ENCODE results near the gene MBL2. TPM values are rescaled to one million over a fixed set of nuclear protein-coding genes. Genes with fewer than 3 reads are reported as not detected.

The MBL2 gene
- polyA plus RNA-seq, 1 donor from 2014 or later: not detected

GRCh38 chr10:52776471-52776903, 3.9 kb upstream of the MBL2 start:
- H4K20me1 ChIP-seq (ENCODE audit: insufficient read depth): no peaks in the 10 kb centered on the region
- H3K4me2 ChIP-seq (ENCODE audit: low read length): no peak overlapping the region
- no peak overlapping the region for H3K27ac ChIP-seq (ENCODE audit: low read length)
- H3K4me3 ChIP-seq (ENCODE audit: low read length): no peak overlapping the region
- TF ChIP-seq POLR2AphosphoS5 (IDR thresholded peaks at IDR 0.05) (no peak), SMC3 (conservative IDR thresholded peaks at IDR 0.05; ENCODE audit: poor library complexity) (no peak), TAF1 (IDR thresholded peaks at IDR 0.05; ENCODE audit: low read depth) (no peak), REST (IDR thresholded peaks at IDR 0.05; ENCODE audit: borderline replicate concordance) (no peak), EZH2 (IDR thresholded peaks at IDR 0.05; ENCODE audit: borderline replicate concordance, insufficient read depth, low read length, poor library complexity, severe bottlenecking) (no peak), MXI1 (conservative IDR thresholded peaks at IDR 0.05; ENCODE audit: poor library complexity, severe bottlenecking) (no peak), EP300 (conservative IDR thresholded peaks at IDR 0.05; ENCODE audit: poor library complexity, severe bottlenecking) (no peak), CTCF (IDR thresholded peaks at IDR 0.05; ENCODE audit: poor library complexity, severe bottlenecking) (no peak), RAD21 (conservative IDR thresholded peaks at IDR 0.05) (no peak)
- H3K9me2 ChIP-seq (ENCODE audit: insufficient read depth, low read length): no peaks in the 10 kb centered on the region
- no peak overlapping the region for H2AFZ ChIP-seq (ENCODE audit: low read depth, low read length)
- H3K36me3 ChIP-seq (ENCODE audit: insufficient read depth, low read length): no peaks in the 10 kb centered on the region
- no peaks in the 10 kb centered on the region for H3K9me3 ChIP-seq (ENCODE audit: low read length)
- no peaks in the 10 kb centered on the region for H3K27me3 ChIP-seq (ENCODE audit: insufficient read depth, low read depth, low read length)
- H3K9ac ChIP-seq (ENCODE audit: low read length): no peak overlapping the region
- H3F3A ChIP-seq (ENCODE audit: insufficient read depth, low read length, poor library complexity, severe bottlenecking): no peaks in the 10 kb centered on the region
- no peaks in the 10 kb centered on the region for H3K79me2 ChIP-seq (replicated peaks; ENCODE audit: insufficient read depth, low read length)

GRCh38 chr10:52775132-52775647, 2.6 kb upstream of the MBL2 start:
- Histone ChIP-seq H3K9ac (ENCODE audit: low read length) (no peak overlapping the region), H3F3A (ENCODE audit: insufficient read depth, low read length, poor library complexity, severe bottlenecking) (no peaks in the 10 kb centered on the region), H3K27me3 (ENCODE audit: insufficient read depth, low read depth, low read length) (no peaks in the 10 kb centered on the region), H3K9me2 (ENCODE audit: insufficient read depth, low read length) (no peaks in the 10 kb centered on the region), H2AFZ (ENCODE audit: low read depth, low read length) (no peak overlapping the region), H3K79me2 (replicated peaks; ENCODE audit: insufficient read depth, low read length) (no peaks in the 10 kb centered on the region), H3K4me2 (ENCODE audit: low read length) (no peak overlapping the region), H3K36me3 (ENCODE audit: insufficient read depth, low read length) (no peaks in the 10 kb centered on the region), H4K20me1 (ENCODE audit: insufficient read depth) (no peaks in the 10 kb centered on the region), H3K4me3 (ENCODE audit: low read length) (no peak overlapping the region), H3K9me3 (ENCODE audit: low read length) (no peaks in the 10 kb centered on the region), H3K27ac (ENCODE audit: low read length) (no peak overlapping the region)
- TF ChIP-seq EZH2 (IDR thresholded peaks at IDR 0.05; ENCODE audit: borderline replicate concordance, insufficient read depth, low read length, poor library complexity, severe bottlenecking) (no peak), MXI1 (conservative IDR thresholded peaks at IDR 0.05; ENCODE audit: poor library complexity, severe bottlenecking) (no peak), RAD21 (conservative IDR thresholded peaks at IDR 0.05) (no peak), TAF1 (IDR thresholded peaks at IDR 0.05; ENCODE audit: low read depth) (no peak), POLR2AphosphoS5 (IDR thresholded peaks at IDR 0.05) (no peak), EP300 (conservative IDR thresholded peaks at IDR 0.05; ENCODE audit: poor library complexity, severe bottlenecking) (no peak), REST (IDR thresholded peaks at IDR 0.05; ENCODE audit: borderline replicate concordance) (no peak), CTCF (IDR thresholded peaks at IDR 0.05; ENCODE audit: poor library complexity, severe bottlenecking) (no peak)

Data from neural cell (in vitro differentiated cells).